UCSD-AML1 (cell line): Measurements from ENCODE around the gene HABP2.

Experiments
- DNase-seq: peaks from one replicate; lab custom pipeline; 2025; ENCODE audit not compliant: unreplicated experiment; lab: John Stamatoyannopoulos, UW

HABP2 gene

DNA sequence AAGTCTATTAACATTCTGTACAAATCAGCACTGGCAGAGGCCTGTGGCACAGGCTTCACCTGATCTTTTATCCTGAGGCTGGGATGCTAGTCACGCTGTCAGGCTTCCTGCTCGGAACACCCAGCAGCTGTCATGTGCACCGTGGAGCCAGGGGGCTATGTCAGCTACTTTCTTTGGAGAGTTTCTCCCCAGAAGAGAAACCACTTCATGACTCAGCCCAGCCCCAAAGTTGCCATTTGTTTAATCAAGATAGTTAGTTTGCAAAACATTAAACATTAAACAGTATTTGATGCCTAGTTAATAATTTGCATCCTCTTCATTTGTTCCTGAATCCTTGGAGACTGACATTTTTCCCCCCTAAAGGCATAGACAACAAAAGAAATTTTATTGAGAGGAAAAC is at the start of gene HABP2:
Gene HABP2 (plus strand): TSS at position 353 of the 400 bp plus-strand sequence. CDS start 69 bp downstream, outside the sequence.
- DNase-seq, result no peak

DNA sequence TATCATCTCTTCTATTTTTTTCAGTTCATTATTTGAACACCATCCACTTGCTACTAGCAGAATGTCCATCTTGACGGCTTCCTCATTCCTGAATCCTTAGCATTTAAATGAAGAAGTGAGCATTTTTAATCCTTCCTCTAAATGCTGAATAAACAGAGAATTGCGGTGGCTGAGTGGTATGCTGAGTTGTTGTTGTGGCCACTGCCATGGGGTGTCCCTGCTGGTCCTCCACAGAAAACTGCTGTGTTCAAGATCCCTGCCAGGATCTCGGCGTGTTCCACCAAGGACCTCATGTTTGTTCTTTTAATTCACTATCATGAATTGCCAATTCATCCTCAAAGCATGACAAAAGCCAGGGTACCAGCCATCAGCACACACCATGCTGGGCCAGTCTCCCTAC is 48.9 kb upstream of the HABP2 start:
- DNase-seq, result no peak

DNA sequence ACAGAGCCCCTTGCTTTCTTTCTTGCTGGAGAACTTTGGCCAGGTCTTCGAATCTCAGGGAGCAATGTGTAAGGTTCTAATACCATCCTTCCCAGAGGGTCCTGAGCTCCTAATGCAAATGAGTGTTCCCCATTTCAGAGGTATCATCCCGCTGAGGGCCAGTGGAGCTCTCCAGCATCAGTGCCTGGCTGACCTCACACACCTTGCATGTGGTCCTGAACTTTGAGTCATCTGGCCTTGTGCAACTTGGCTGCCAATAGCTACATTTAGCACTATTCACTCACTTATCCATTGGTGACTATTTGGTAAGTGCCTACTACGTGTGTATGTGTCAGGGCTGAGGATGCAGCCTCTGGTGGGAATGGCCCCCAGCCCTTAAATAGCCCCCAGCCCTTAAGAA is 48.4 kb upstream of the HABP2 start:
- no peak for DNase-seq

DNA sequence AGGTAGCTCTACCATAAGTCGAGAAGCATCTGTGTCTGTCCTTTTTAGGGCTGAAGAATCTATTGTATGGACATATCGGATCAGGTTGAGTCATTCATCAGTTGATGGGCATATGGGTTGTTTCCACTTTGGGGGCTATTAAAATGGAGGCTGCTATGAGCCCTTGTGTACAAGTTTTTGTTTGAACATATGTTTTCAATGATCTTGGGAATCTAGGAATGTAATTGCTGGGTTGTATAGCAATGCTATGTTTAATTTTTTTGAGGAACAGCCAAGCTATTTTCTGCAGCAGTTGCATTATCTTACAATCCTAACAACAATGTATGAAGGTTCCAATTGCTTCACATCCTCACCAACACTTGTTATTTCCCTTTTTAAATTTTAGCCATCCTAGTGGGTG is 46.4 kb upstream of the HABP2 start:
- no peak for DNase-seq

DNA sequence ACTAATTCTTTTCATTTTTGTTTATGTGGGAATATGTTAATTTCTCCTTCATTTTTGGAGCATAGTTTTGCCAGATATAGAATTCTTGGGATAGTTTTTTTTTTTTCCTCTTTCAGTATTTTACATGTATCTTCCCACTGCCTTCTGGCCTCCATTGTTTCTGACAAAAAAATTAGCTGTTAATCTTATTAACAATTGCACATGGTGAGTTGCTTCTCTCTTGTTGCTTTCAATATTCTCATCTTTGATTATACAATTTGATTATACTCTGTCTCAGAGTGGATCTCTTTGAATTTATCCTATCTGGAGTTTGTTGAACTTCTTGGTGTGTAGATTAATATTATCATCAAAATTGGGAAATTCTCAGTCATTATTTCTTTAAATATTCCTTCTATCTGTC is 41.4 kb upstream of the HABP2 start:
- no peak for DNase-seq

DNA sequence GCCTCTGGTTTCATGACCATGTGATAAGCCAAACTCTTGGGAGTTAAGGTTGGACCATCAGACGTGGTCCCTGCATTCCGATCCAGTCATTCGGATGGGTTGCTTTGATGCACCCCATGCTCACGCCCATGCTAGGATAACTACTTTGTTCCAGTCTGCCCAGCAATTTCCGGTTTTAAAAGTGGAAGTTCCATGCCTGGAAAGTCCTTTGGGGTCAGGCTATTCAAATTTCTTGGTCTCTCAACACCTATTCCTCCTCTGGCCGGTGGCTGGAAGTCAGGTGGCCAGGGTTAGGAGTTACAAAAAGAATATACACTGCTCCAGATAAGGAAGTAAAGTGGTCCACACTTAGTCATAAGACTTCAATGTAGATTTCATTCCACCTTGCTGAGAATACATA is 37.7 kb upstream of the HABP2 start:
- DNase-seq, result no peak

DNA sequence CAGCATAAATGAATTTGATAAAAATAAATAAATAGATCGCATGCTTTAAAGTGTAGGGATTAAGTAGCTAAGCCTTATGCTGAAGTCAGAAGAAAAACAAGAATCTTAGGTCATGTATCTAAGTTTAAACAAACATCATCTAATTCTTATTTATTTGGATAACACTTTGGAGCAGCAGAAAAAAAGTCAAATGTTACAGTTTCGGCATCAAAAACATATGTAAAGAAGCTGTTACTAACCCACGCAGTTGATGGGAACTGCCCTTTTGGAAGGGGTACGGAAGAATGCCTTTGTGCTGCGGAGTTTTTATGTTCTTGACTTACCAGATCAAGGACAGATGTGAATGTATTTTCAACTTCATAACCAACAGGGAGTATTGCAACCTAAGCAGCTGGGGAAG is 37.3 kb upstream of the HABP2 start:
- DNase-seq, result no peak

DNA sequence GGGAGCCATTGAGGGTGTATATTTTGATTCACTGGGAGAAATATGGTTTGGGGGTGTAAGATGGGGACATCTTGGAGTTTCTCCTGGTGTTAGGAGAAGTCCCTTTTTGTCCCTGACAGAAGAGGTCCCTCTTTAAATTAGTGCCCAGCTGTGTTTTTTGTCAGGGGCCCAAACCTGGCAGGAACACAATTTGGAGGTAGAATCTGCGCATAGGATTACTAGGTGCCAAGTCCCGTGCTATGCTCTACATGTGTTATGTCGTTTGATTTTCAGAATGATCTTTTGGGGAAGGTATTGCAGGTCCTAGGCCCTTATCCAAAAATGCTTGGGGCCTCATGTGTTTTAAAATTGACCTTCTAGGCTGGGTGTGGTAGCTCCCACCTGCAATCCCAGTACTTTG is 36.8 kb upstream of the HABP2 start:
- no peak for DNase-seq

DNA sequence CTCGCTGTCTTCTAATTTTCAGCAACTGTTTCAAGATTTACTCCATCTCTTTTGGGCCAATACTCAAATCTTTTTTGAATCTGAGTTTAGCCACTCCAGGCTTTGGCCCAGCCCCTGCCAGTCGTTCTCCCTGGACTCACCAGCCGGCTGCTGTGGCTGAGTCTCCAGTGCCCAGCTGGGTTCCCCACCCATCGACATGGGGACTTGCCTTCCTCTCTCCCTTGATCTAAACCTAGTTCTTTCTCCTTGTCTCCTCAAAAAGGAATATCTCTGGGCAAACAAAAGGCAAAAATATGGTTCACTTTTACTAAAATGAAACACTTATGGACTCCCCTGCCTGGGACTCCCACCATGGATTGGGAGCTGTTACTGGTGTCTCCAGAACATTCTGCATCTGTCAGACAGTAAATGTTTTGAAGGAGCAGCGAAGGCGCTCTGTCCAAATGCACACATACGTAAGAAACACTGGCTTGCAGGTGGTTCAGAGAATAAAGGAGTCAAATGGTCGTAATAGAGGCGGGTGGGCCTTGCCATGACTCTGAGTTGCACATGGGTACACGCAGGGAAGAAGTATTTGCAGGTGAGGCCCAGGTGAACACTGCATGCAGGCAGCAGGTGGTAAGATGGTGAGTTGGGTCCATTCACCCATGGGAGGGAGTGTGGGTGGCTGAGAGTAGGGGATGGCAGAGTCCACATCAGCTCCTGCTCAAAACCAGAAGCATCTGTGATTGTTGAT is 35.5 kb upstream of the HABP2 start:
- no peak for DNase-seq

DNA sequence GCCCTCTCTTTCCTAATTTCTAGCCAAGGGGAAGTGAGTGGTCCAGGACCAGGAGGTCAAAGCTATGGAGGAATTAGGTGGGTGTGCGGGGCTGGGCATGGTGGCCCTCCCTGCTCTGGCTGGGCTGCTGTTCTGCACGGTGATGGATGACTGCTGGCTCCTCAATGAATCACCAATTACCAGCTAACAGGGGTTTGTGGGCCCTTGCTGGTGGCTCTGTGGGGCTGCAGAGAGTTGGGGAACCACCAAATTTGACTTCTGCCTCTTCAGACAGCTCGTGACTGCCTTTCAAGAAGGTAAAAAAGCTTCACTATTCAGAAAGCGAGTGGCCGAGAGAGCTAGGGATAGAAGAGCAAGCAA is 35.0 kb upstream of the HABP2 start:
- no peak for DNase-seq

DNA sequence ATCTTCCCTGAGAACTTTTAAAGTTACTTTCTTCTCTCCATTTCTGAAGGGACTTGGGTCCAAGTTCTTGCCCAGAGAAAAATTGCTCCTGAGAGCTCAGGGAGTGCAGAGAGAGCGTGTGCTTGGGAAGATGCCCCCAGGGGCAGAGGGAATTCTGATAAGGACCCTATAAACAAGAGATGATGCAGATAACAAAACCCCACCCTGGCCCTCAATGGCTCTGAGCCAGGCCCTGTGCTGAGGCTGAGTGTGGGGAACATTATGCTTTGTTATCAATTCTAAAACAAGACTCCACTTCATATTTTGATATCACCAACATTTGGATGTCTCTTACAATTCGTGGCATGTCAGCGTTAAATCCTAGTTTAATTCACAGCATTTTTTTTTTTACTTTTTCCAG is 34.4 kb upstream of the HABP2 start:
- no peak for DNase-seq

DNA sequence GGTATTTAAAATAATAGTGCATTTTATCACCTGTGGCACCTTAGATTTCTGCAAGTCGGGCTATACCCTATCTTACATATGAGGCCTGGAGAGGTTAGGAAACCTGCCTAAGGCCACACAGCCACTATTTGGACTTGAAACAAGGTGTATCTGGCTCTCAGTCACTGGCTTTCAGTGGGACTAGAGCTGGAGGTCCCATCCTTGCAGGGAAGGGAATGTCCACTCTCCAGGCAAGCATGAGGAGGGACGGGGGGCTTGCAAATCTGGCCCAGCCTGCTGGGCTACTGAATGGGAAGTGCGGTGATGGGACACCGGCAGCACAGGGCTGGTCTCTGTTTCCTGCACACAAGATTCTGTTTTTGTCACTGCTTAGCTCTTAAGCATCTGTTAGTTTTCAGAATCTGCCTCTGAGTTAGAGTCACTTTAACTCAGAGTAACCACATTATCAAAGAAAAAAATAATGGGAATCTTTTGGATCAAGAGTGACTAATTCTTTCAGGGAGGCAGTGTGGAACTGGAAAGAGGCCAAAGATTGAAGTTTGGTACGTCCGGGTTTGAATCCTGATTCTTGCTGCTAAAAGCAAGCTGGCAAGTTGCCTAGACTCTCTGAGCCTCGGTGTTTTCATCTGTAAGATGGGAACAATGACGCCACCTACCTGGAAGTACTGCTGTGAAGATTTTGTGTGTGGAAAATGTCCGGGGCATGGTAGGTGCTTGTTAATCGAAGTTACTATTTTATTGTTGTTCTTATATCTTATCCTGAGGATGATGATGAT is 33.8 kb upstream of the HABP2 start:
- no peak for DNase-seq

DNA sequence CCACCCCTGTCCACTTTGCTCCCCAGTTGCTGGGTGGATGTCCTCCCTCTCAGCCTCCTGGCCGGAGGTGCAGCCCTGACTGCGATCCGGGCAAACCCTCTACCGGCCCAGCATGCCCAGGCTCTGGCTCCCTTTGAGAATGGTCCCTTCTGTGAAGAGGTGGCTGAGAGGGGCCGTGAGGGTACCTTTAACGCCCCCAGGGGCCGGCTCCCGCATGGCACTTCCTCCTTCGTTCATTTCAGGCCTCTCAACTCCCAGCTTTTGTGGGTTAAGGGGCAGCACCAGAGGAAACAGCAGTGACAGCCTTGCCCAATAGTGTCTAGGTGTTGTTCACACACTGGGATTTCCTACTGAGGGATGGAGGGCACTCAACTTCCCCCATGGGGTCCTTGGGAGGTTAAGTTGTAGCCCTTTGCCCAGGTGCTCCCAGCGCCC is 33.2 kb upstream of the HABP2 start:
- peak; percentile 48 for DNase-seq

DNA sequence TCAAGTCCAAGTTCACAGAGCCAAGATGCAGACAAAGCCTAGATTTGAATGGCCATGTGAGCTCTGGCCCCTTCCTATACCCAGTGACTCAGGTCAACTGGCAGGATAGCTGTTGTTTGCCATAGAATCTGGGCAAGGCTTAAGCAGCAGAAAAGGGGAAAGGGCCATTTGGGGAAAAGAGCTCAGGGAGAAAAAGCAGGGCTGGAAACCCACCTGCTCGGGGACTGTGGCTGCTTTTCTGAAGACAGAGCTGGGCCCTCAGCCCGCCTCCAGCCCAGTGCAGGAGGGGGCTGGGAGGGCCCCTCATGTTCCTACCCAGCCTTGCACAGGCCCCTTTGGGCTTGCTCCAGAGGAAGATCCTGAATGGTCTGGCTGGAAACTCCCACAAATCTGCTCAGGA is 32.6 kb upstream of the HABP2 start:
- DNase-seq, result no peak

DNA sequence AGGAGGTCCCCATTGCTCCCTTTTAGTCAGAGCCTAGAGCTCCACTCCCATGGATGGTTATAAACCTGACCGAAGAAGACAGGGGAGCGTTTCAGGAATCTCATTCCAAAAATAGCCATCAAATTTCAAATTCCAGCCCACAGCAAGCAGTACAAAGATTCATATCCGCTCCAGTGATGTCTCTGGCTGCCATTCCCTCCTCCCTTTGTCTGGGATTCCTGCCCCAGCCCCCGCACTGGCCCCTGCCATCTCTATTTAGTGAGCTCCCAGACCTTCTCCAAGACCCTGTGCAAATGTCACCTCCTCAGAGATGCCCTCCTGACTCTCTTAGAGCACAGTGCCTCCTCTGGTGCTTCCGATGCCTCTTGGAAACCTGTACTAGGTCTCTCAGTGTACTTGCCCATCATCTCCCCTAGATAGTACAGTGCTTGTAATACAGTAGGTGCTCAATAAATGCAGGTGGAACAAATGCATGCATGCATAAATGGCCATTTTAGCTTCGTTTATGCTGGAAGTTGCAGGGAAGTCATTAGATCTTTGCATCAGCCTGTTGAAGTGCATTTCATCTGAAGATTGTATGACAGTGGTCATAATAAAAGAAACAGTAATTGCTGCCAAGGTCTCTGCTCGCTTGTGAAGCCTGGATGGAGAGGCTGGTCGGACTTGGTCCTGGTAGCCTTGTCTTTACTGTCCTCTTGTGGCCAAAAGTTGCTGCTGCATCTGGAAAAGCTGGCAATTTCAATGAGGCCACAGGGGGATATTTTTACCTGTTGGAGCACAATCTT is 32.0 kb upstream of the HABP2 start:
- peak; percentile 45 for DNase-seq

DNA sequence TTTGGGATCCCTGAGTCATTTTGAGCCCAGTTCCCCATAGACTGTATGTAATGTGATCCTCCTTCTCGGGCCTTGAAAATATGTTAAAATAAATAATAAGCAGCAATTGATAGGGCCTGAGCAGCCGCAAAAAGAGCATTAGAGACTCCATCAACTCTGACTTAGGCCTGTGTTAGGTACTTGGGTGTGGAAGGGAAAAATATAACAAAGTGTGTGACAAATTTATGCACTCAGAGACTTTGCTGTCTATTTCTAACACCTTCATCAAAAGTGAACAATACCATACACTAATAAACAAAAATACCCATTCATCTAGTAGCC is 31.4 kb upstream of the HABP2 start:
- DNase-seq, result no peak

DNA sequence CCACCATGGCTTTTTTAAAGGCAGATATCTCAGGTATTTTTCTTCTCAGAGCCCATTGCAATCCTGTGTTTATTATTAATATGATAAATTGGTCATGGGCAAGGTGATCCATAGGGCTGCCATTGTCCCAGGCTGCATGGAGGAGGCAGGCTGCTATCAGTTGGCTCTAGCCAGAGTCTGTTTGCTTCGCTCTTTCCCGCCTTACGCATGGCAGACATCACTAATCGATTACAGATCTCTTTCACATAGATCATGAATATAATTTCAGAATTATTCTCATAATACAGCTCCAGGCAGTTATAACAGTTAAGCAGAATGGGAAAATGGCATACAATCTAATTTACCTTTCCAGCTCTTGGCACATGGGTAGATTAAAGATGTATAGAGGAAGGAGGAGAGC is 30.4 kb upstream of the HABP2 start:
- DNase-seq, result no peak

DNA sequence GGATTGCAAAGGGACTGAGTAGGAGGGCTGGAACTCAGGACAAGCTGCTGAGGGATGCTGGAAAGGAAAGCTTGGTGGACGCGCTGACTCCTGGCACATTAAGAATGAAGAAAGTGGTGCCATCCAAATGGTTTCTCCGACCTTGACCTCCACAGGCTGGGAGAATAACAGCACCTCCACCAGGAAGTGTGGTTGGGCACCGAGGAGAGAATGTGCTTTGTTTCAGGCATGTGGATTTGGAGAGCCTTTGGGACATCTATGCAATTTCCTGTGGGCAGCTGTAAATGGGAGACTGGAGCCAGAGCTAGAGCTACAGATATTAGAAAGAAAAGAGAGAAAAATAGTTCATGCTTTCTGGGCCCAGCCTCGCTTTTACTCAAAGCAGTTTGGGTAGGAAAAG is 29.8 kb upstream of the HABP2 start:
- no peak for DNase-seq

DNA sequence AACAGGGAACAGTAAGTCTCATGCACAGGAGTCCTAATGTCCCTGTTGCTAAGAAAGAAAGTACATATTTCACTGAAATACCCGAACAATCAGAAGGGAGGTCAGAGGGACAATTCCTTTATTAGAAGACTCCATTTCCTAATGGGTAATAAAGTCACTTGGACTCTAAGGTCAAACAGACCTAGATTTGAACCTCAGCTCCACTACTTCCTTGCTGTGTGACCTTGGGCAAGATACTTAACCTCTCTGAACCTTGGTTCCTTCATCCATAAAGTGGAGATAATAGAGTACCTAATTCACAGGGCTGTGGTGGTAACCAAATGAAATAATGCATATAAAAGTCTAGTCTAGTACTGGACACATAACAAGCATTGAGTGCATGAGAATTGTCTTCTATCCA is 29.2 kb upstream of the HABP2 start:
- no peak for DNase-seq

DNA sequence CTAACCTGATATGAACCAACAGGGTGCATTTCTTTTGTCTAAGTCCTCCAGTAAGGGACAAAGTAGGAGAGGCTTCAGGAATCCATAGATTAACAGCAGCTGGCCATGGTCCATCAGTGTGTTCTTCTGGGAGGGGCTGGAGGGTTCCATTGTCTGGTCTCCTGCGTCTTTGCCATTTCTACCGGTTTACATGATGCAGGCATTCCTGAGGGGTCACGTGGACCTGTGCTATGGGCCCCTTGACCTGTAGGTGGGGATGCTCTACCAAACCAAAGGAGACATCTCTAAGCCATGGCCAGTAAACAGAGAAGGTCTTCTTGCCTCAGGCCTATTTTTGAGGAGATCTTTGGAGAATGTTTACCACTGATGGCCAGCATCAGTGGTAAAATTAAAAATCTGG is 28.7 kb upstream of the HABP2 start:
- no peak for DNase-seq

DNA sequence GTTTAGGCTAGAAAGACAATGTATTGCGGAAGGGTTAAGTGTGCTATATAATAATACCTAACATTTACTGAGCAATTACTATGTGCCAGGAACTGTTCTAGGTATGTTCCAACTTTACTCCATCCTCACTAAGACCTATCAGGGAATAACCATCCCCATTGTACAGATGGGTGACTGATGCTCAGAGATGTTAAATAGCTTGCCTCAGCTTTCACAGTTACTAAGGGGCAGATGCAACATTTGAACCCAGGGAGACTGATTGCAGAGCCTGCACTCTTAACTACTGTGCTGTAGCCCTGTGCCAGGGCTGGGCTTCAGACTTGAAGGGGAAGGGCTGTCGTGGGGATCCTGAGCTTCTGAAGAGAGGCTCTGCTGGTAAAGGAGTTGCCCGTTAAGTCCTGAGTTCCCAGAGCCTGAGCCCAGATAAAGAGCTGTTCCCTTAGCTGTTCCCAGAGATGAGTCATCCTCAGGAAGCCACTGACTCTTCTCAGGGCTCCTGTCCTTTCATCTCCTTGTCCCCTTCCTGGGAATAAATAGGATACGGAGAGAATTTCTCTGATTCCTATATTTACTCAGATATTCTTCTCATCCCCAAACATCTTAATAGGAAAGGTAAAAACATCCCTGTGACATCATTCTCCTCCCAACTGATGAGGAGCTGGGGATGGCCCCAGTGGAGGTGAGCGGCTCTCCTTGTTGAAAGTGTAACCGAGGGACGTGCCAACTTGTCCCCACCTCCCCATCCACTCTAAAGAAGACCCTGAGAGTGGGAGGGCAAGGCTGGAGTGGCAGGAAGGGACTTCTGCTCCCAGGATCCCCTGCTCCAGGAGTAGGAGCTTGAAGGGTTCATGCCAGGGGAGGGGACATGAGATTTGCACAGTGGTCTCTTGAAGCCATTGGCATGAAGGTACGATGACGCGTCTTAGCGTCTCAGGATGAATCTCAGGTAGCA is 28.0 kb upstream of the HABP2 start:
- no peak for DNase-seq
